GM18519 (cell line): ENCODE results near the gene CD244.
"Not testable (repeated sequence)": the region's sequence is repeated elsewhere in the genome, so short reads cannot be mapped to it uniquely, and the experiment has no call there.

Source experiments
- ATAC-seq: cut with Tn5 transposase; IDR thresholded peaks from one replicate; pipeline ENCODE4 v1.9.1; 2021; ENCODE audit warnings: mild to moderate bottlenecking, moderate library complexity; ENCODE audit not compliant: unreplicated experiment, low FRiP score

The CD244 gene

DNA sequence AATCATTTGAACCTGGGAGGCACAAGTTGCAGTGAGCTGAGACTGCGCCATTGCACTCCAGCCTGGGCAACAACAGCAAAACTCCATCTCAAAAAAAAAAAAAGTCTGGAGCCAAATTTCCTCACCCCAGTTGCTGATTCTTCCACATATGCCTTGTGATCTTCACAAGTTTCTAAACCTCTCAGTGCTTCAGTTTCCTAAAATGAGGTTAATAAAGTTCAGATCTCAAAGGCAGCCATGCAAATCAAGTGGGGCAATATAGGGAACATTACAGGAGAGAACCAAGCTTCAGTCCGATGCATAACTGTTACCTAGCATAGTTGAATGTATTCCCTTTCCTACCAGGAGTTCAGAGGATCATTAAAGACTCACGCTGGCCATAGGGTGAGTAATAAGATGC lies 17.5 kb upstream of the CD244 start:
- ATAC-seq: no peak

DNA sequence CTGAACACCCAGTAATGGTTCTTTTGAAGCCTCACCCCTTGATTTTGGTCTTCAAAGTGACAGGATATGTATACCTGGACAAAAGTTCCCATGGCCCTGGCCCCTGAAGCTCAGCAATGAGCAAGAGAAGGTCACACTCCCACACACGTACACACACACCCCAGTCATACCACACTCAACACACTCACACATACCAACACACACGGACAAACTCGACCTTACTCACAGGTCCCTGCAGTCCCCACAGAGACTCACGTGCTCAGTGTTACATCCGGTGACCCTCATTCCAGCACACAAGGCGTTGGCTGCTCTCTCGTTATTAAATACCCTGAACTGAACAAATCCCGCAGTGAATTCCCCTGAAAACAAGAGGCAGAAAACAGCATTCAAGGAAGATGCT lies 16.4 kb upstream of the CD244 start:
- ATAC-seq: no peak

DNA sequence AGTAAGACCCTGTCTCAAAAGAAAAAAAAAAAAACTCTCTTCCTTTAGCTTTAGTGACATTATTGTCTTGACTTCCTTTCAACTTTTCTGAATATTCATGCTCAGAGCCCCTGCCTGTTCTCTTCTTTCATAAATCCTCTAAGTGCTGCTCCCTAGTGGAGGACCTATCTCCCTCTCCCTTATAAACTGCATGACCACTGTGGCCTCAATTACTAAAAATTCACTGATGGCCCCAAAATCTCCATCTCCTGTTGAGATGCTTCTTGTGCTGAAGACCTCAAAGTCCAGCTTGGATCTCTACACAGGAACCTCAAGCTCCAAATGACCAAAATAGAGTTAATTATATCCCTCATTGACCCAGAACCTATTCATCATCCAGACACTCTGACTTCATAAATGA lies 14.5 kb upstream of the CD244 start:
- no peak for ATAC-seq

DNA sequence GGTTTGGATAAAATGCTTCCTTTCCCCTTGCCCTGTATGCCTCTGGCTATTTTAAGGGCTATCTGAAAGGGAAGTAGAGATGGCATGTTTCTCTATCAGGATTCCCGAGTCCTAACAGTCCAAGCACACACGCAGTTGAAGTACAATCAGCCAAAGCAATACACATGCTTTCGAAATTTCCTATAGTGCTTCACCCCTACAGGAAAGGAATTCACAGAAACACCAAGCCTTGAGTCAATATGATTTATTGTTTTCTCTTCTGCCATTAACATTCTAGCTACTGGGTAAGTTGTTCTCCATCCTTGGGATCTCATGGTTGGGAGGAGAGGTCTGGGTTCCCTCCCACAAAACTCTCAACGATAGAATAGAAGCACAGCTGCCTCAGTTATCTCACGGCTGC lies 13.6 kb upstream of the CD244 start:
- no peak for ATAC-seq

DNA sequence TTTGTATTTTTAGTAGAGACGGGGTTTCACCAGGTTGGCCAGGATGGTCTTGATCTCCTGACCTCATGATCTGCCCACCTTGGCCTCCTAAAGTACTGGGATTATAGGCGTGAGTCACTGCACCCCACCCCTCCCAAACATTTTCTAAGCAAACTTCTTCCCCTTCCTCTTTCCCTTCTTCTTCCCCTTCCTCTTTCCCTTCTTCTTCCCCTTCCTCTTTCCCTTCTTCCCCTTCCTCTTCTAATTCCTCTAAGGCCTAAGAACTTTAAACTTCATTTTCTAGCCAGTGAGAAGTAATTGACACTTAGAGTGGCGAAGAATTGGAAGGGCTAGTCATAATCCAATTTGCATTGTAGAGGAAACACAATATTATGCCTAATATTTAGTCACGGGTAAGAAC lies 12.9 kb upstream of the CD244 start:
- not testable (repeated sequence) for ATAC-seq

DNA sequence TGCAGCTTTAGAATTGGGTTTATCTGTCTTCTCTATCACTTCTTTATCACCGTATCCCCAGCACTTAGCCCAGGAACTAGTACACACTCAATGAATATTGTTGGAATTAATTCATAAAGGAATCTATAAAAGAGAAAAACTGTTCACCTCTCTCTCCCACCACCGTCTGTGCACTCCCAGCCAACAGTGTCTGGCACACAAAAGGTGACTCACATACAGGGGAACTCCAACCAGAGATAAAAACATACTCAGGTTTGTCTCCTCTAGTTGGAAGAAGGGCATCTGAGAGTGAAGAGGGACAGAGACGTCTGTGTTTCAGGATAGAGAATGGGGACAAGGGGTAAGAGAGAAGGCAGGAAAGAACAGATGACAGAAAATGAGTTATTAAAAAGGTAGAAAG lies 12.2 kb upstream of the CD244 start:
- no peak for ATAC-seq

DNA sequence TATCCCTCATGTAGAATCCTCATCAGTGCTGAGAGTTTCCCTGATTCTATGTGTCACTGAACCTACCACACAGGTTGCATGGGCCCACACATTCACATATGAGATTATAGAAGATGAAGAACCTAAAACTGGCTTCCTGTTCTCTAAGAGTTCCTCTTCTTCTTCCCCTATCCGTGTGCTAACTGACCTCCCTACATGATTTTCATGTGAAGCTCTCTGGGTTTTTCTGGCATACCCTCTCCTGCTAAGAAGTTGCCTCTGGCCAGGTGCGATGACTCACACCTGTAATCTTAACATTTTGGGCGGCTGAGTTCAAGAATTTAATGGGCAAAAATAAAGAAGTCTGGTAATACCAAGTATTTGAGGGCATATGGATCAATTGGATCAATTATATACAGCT lies 5.5 kb upstream of the CD244 start:
- ATAC-seq: no peak

DNA sequence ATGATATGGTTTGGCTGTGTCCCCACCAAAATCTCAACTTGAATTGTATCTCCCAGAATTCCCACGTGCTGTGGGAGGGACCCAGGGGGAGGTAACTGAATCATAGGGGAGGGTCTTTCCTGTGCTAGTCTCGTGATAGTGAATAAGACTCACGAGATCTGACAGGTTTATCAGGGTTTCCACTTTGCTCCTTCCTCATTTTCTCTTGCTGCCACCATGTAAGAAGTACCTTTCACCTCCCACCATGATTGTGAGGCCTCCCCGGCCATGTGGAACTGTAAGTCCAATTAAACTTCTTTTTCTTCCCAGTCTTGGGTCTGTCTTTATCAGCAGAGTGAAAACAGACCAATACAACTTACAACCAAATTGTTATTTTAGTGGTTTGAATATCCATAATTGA lies 5.0 kb upstream of the CD244 start:
- not testable (repeated sequence) for ATAC-seq

DNA sequence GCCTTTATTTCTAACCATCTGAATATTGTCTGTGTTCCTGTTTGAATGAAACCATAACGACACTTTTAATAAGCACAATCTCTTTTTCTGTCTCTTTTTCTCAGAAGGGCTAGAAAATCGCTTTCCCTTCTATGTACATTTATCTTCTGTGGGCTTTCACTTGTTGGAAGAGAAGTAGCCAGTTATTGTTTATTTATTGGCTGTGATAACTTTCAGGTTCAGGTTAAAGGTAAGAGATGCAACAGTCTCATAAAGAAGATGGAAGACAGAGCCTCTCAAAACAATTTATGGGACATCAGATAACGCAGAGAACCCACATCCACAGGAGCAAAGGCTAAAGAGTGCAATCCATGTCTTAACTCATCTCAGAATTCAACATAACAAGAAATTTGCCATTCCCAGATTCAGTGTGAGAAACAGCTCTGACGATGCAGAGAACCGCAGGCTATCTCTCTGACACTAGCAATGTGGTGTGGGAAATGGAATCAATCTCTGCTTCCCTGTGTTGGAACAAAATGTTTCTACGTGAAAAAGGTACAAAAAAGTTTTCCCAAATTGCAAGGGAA lies 4.1 kb upstream of the CD244 start:
- ATAC-seq: no peak

DNA sequence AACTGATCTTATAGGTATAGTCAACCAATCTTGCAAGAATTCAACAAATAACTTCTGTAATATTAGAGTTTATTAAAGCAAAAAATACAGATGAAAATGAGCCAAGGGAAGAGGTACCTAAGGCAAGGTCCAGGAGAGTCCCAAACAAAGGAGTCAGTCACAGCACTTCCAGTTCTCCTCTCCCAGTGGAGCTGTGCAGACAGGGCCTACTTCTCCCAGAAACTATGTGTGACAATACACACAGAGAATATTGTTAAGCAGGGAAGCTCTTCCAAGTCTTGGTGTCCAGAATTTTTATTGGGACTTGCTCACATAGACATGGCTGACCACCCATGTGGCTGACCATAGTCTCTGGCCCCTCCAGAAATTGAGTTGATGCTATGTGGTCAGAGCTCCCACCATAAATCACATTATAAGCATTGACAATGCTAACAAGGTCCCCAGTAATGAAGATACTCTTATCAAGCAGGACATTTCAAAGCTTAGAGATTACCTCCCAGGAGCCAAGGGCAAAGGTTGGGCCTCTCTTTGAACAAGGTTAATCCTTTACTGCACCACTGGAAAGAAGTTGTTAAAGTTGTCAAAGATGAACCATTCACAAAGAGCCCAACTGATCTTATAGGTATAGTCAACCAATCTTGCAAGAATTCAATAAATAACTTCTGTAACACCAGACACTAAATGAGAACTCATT lies 3.5 kb upstream of the CD244 start:
- no peak for ATAC-seq

DNA sequence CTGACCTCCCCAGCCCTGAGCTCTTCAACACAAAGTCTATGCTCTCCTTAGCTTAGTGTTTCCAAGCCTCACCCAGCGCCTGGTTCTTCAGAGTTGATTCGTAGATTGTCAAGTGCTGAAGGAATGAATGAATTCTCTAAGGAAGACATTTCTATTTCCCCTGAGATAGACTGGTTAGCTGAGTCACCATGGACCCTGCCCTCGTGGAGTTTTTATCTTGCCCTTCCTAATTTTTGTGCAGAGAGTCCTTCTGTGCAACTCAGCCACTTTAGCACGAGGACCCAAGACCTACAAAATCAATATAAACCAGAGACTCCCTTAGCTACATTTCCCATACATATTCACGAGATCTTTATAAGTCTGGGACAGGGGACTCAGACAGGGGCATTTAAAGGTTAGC lies 2.6 kb upstream of the CD244 start:
- ATAC-seq: no peak

DNA sequence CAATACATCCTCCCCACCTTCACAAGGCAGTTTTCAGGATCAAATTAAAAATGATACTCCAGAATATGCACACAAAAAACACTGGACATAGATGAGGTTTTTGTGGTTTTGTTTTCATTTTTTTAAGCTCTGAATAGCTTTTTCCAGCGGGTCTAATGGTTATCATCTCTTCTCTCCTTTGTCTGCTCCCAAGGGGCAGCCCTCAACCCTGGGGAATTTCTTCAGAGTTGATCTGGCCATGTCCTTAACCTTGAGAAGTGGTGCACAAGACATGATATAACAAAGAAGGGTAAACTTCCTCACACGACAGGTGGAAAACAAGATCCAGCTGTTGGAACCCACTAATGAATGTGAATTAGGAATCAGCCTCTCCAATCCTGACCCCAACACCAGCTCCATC lies 1.5 kb upstream of the CD244 start:
- no peak for ATAC-seq

DNA sequence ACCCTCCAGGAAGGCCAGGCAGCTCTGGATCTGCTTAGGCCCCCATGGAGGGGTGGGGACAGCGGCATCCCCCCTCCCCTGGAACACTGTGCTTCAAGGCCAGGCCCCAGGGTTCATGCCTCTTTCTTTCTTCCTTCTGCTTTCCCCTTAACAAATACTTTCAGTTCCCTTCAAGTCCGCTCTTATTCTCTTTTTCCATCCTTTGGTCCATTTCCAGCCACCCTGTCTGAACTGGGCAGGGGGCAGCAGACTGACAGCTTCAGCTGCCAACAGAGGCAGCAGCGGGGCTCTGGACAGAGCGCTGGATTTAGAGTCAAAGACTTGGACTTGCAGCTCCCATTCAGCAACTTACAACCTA lies 1.1 kb upstream of the CD244 start:
- ATAC-seq: no peak

DNA sequence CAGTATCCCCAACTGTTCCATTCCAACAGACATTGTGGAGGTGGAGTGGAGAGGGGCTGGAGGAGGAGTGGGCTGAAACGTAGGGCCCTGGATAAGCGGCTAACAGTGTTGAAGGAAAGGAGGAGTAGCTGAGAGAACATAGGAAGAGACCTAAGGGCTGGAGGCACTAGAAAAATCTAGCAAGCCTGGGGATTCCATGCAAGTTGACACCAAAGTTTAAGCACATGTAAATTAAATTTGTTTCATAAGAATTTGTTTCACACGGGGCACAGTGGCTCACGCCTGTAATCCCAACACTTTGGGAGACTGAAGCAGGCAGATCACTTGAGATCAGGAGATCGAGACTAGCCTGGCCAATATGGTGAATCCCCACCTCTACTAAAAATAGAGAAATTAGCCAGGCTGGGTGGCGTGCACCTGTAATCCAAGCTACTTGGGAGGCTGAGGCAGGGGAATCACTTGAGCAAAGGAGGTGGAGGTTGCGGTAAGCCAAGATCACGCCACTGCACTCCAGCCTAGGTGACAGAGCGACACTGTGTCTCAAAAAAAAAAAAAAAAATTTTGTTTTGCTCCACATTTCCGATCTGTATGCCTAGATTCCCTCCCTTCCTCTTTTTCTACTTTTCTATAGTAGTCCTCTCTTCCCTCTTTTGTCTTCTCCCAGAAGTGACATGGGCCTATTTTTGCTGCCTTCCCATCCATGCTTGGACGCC lies 530 bp upstream of the CD244 start:
- no peak for ATAC-seq

DNA sequence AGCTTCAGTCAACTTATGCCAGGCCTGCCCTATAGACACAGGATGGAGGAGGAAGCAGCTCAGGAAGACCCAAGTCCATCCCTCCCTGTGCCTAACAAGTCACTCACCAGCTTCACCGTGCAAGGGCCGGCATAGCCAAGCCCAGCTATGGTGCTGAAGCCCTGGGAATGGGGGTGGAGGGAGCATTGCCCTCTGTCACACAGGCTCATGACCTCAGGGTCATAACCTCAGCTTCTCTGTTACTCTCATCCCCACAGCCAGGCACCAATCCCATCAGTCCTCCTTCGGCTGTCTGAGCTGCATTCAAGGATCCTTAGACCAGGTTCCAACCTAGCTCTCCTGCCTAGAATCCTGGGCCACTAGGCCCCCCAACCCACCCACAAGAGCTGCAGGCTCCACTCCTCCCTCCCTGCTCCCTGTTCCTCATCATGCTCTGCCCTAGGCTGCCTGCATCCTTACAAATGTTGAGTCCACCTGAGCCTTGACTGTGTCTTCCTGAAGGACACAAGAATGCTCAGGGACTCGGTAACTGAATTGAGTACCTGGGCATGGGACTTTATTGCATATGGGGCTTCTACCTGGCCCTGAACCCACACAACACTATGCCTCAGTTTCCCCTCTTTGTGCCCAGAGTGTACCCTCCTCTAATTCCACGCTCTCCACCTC lies 1.7 kb downstream of the CD244 start:
- ATAC-seq: no peak

DNA sequence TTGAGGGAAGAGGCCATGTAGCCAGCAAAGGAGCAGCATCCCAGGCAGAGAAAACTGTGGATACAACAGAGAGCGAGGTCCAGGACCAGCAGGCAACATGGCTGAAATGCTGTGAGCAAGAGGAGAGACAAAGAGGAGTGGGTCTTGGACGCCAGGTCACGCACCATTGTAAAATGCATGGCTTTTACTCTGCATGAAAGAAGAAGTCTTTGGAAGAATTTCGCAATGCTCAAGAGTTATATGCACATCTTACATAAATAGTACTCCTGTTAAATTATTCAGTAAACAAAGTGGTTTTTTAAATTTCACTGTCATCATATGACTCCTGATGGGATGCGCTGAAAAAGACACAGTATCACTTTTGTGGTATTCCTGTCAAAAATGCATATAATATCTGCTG lies 3.5 kb downstream of the CD244 start:
- no peak for ATAC-seq

DNA sequence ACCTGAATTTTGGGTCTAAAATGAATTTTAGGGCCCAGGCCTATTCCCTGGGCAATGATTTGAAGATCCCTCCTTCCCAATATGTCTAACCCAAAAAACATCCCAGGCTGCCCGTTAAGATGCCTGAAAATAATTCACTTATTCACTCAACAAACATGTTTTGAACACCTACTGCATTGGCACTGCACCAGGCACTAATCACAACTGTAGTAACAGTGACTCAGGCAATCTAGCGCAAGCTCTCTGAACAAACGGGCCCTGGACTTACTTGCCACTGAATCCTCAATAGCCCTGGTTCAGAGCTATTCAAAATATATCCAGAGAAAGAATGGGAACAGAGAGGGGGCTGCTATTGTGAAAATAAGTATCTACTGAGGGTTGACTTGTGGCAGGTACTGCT lies 4.2 kb downstream of the CD244 start:
- ATAC-seq: no peak

DNA sequence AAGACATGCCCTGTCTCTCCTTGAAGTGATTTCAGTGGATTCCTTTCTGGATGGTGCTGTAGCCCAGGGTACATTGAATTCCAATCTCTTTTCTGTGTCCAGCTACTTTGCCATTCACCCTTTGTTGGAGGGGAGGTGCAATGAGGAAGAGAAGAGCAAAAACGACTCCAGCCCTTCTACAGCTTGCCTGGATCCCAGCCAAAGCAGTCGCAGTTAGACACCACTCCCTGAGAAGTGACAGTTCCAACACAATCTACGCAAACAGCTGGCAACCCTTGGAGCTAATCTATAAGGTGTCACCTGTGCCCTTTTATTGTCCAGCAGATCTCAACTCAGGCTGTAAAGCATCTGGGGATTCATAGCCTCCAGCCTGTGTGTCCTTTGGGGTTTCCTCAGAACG lies 4.6 kb downstream of the CD244 start:
- ATAC-seq: no peak

DNA sequence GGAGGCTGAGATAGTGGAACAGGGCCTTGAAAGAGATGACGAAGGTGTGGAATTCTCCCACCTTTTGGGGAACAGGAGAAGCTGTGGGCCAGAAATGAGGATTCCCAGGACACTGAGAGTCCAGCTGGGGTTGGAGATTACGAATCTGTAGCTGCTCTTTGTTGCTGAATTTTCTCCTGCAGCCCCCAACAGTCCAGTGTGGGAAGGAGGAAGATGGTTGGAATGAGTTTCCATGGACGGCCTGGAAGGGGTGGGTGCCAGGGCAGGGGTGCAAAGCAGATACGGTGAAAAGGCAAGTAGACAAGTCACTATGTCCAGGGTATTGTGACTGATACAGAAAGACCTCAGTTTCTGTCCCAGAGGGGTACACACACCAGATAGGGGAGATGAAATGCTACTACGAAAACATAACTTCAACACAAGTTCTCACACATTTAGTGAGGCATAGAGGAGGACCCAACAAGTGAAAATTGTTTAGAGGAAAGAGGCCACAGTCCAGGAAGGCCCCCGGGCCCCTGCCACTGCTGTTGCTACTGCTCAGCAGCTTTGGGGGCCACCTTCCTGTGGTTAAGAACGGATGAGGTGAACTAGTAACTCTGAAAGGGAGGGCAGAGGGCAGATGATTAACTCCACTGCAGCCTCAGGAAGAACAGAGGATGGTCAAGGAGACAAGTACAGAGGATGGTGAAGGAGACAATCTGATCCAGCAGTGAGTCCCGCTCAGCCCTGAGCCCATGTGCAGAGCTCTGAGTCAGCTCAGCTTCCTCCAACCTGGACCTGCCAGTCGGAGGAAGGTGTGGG lies 7.3 kb downstream of the CD244 start:
- ATAC-seq: no peak

DNA sequence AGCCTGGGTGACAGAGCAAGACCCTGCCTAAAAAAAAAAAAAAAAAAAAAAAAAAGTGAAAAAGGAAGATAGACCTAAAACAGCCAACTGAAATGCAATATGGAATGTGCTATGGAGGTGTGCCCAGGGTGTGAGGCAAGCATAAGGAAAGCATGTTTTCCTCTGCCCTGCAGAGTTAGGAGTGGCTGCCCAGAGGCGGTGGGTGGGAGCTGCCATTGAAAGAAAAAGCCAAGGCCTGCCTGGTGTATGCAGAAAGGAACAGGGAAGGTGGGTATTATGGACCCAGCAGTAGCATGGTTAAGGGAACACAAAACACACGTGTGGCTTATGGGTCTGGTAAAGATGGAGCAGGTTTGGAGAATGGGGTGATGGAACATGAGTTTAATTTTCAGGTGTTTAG lies 8.9 kb downstream of the CD244 start:
- no peak for ATAC-seq

DNA sequence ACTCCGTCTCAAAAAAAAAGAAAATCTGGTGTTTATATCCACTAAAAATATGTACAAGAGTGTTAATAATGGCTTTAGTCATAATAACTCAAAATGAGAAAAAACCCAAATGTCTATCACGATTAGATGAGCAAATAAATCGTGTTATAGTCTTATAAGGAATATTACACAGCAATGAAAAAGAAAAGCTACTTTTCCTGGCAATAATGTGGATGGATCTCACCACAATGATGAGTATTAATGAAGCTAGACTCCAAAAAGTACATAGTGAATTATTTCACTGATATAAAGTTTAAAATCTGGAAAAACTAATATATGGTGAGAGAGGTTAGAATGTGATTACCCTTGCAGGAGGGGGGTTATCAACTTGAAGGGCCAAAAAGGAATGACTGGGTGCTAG lies 9.7 kb downstream of the CD244 start:
- ATAC-seq: no peak
